GM12873 (cell line): ENCODE data around the gene ABHD17A.

Experiments
- CTCF ChIP-seq: IDR thresholded peaks from 2 replicates; pipeline ENCODE4 v1.5.1; 2012; ENCODE audit warnings: low read depth, mild to moderate bottlenecking, moderate library complexity, low read length, control low read depth; ENCODE audit not compliant: insufficient read depth; ENCODE audit errors: missing control alignments

ABHD17A gene

GRCh38 chr19:1910177-1910576 is 24.9 kb upstream of the ABHD17A start:
- no peak for TF ChIP-seq CTCF

GRCh38 chr19:1909761-1910080 is 24.4 kb upstream of the ABHD17A start:
- TF ChIP-seq CTCF, result no peak

GRCh38 chr19:1908364-1908678 is 23.0 kb upstream of the ABHD17A start:
- TF ChIP-seq CTCF, result no peak

- no peak for TF ChIP-seq CTCF
These were observed 22.5 kb upstream of the ABHD17A start for GRCh38 chr19:1907563-1908363.

- no peak for TF ChIP-seq CTCF
These were observed 21.8 kb upstream of the ABHD17A start for GRCh38 chr19:1906985-1907562.

- TF ChIP-seq CTCF, result no peak
These were observed 20.6 kb upstream of the ABHD17A start for GRCh38 chr19:1905863-1906375.

- no peak for TF ChIP-seq CTCF
These were observed 20.0 kb upstream of the ABHD17A start, which contains the start of the genes ADAT3 and SCAMP4 for GRCh38 chr19:1905110-1905862. ADAT3 (plus strand) TSS chr19:1905399; CDS start chr19:1912048, 6,649 bp downstream. SCAMP4 (plus strand) TSS chr19:1905399; CDS start chr19:1915020, 9,621 bp downstream.
